ENCODE measurements around the gene AIPL1.
"Not testable (repeated sequence)": the region's sequence is repeated elsewhere in the genome, so short reads cannot be mapped to it uniquely, and the experiment has no call there.

Gene AIPL1

GRCh38 chr17:6435051-6435450, at the start of gene AIPL1:
AIPL1 (minus strand) TSS chr17:6435121; CDS start chr17:6435104, 17 bp downstream.
- Histone ChIP-seq H3K36me3 (ENCODE audit: control insufficient read depth, low read length) (no peaks in the 10 kb centered on the region), H3F3A (ENCODE audit: control insufficient read depth, insufficient read depth) (no peaks in the 10 kb centered on the region), H3K79me2 (ENCODE audit: control insufficient read depth, low read length) (no peaks in the 10 kb centered on the region), H3K9me2 (replicated peaks; ENCODE audit: control insufficient read depth, low read length) (no peaks in the 10 kb centered on the region), H4K20me1 (ENCODE audit: control insufficient read depth, insufficient read depth, low read depth, low read length) (no peaks in the 10 kb centered on the region), H3K27me3 (ENCODE audit: control insufficient read depth, low read length) (peaks cover 11% of the 10 kb centered on the region), H3K4me3 (ENCODE audit: low read length) (no peak within 1 kb of the TSS), H3K9me3 (ENCODE audit: control insufficient read depth, insufficient read depth, low read length) (peaks cover 4% of the 10 kb centered on the region; the same call in 1 of the 2 replicates), H3K4me1 (ENCODE audit: control insufficient read depth, low read length) (no peaks in the 10 kb centered on the region), H3K4me2 (ENCODE audit: low read length) (no peak within 1 kb of the TSS), H3K27ac (ENCODE audit: low read depth, low read length) (no peak within 1 kb of the TSS)
- TF ChIP-seq CTCF (IDR thresholded peaks at IDR 0.05; ENCODE audit: low read depth, low read length, poor library complexity, severe bottlenecking) (no peak), EZH2phosphoT487 (IDR thresholded peaks at IDR 0.05; ENCODE audit: borderline replicate concordance, low read length) (no peak)

GRCh38 chr17:6483507-6483906, 48.6 kb upstream of the AIPL1 start:
- Histone ChIP-seq H3K4me3 (ENCODE audit: low read length) (no peak overlapping the region), H3K79me2 (ENCODE audit: control insufficient read depth, low read length) (no peaks in the 10 kb centered on the region), H3K4me2 (ENCODE audit: low read length) (no peak overlapping the region), H3K27ac (ENCODE audit: low read depth, low read length) (no peak overlapping the region), H3F3A (ENCODE audit: control insufficient read depth, insufficient read depth) (no peaks in the 10 kb centered on the region), H3K4me1 (ENCODE audit: control insufficient read depth, low read length) (no peaks in the 10 kb centered on the region), H3K9me2 (replicated peaks; ENCODE audit: control insufficient read depth, low read length) (no peaks in the 10 kb centered on the region), H3K27me3 (ENCODE audit: control insufficient read depth, low read length) (peaks cover 2% of the 10 kb centered on the region; the same call in 1 of the 2 replicates), H4K20me1 (ENCODE audit: control insufficient read depth, insufficient read depth, low read depth, low read length) (no peaks in the 10 kb centered on the region), H3K9me3 (ENCODE audit: control insufficient read depth, insufficient read depth, low read length) (no peaks in the 10 kb centered on the region), H3K36me3 (ENCODE audit: control insufficient read depth, low read length) (no peaks in the 10 kb centered on the region)
- no peak for TF ChIP-seq EZH2phosphoT487 (IDR thresholded peaks at IDR 0.05; ENCODE audit: borderline replicate concordance, low read length)
- no peak for TF ChIP-seq CTCF (IDR thresholded peaks at IDR 0.05; ENCODE audit: low read depth, low read length, poor library complexity, severe bottlenecking)

GRCh38 chr17:6482796-6483195, 47.9 kb upstream of the AIPL1 start:
- H3K36me3 ChIP-seq (ENCODE audit: control insufficient read depth, low read length); H3K27ac ChIP-seq (ENCODE audit: low read depth, low read length); H4K20me1 ChIP-seq (ENCODE audit: control insufficient read depth, insufficient read depth, low read depth, low read length); H3K4me2 ChIP-seq (ENCODE audit: low read length); H3K9me3 ChIP-seq (ENCODE audit: control insufficient read depth, insufficient read depth, low read length); H3F3A ChIP-seq (ENCODE audit: control insufficient read depth, insufficient read depth); H3K9me2 ChIP-seq (replicated peaks; ENCODE audit: control insufficient read depth, low read length); H3K79me2 ChIP-seq (ENCODE audit: control insufficient read depth, low read length); H3K27me3 ChIP-seq (ENCODE audit: control insufficient read depth, low read length); H3K4me1 ChIP-seq (ENCODE audit: control insufficient read depth, low read length); H3K4me3 ChIP-seq (ENCODE audit: low read length): not testable (repeated sequence)

GRCh38 chr17:6482105-6482455, 47.2 kb upstream of the AIPL1 start:
- no peaks in the 10 kb centered on the region for H4K20me1 ChIP-seq (ENCODE audit: control insufficient read depth, insufficient read depth, low read depth, low read length)
- H3K27me3 ChIP-seq (ENCODE audit: control insufficient read depth, low read length), result peaks cover 2% of the 10 kb centered on the region; the same call in 1 of the 2 replicates
- H3K4me3 ChIP-seq (ENCODE audit: low read length), result no peak overlapping the region
- no peaks in the 10 kb centered on the region for H3K9me2 ChIP-seq (replicated peaks; ENCODE audit: control insufficient read depth, low read length)
- H3K27ac ChIP-seq (ENCODE audit: low read depth, low read length), result no peak overlapping the region
- H3K36me3 ChIP-seq (ENCODE audit: control insufficient read depth, low read length), result no peaks in the 10 kb centered on the region
- H3K9me3 ChIP-seq (ENCODE audit: control insufficient read depth, insufficient read depth, low read length), result no peaks in the 10 kb centered on the region
- TF ChIP-seq EZH2phosphoT487 (IDR thresholded peaks at IDR 0.05; ENCODE audit: borderline replicate concordance, low read length), result no peak
- no peak for TF ChIP-seq CTCF (IDR thresholded peaks at IDR 0.05; ENCODE audit: low read depth, low read length, poor library complexity, severe bottlenecking)
- H3K79me2 ChIP-seq (ENCODE audit: control insufficient read depth, low read length), result no peaks in the 10 kb centered on the region
- no peak overlapping the region for H3K4me2 ChIP-seq (ENCODE audit: low read length)
- no peaks in the 10 kb centered on the region for H3K4me1 ChIP-seq (ENCODE audit: control insufficient read depth, low read length)
- no peaks in the 10 kb centered on the region for H3F3A ChIP-seq (ENCODE audit: control insufficient read depth, insufficient read depth)

Data from DOHH2 (cell line).